ENCODE measurements around the gene TRIM25.
A peak's percentile ranks its signal among the peaks of the same experiment; 100 is the strongest.

Gene TRIM25

GRCh38 chr17:56926704-56927103 lies 12.9 kb upstream of the TRIM25 start:
- Histone ChIP-seq H3K4me3 (ENCODE audit: low read length) (no peak overlapping the region), H3K27me3 (ENCODE audit: control insufficient read depth, insufficient read depth, low read length) (no peaks in the 10 kb centered on the region), H3K4me1 (ENCODE audit: control insufficient read depth, insufficient read depth, low read length) (no peaks in the 10 kb centered on the region), H3K9me3 (ENCODE audit: control insufficient read depth, insufficient read depth, low read length) (no peaks in the 10 kb centered on the region), H3K27ac (ENCODE audit: low read length) (no peak overlapping the region), H3K36me3 (ENCODE audit: control insufficient read depth, insufficient read depth, low read length) (no peaks in the 10 kb centered on the region)
- no peak for DNase-seq (ENCODE audit: low read depth, low spot score)
- WGBS (ENCODE audit: insufficient coverage, insufficient read length): no CpG with 5 or more reads among the region's 2 CpGs

- Histone ChIP-seq H3K36me3 (ENCODE audit: control insufficient read depth, insufficient read depth, low read length) (no peaks in the 10 kb centered on the region), H3K4me1 (ENCODE audit: control insufficient read depth, insufficient read depth, low read length) (no peaks in the 10 kb centered on the region), H3K27me3 (ENCODE audit: control insufficient read depth, insufficient read depth, low read length) (no peaks in the 10 kb centered on the region), H3K27ac (ENCODE audit: low read length) (no peak overlapping the region), H3K9me3 (ENCODE audit: control insufficient read depth, insufficient read depth, low read length) (no peaks in the 10 kb centered on the region), H3K4me3 (ENCODE audit: low read length) (no peak overlapping the region)
- no peak for DNase-seq (ENCODE audit: low read depth, low spot score)
Measured at GRCh38 chr17:56926270-56926669, 12.4 kb upstream of the TRIM25 start.

DNA sequence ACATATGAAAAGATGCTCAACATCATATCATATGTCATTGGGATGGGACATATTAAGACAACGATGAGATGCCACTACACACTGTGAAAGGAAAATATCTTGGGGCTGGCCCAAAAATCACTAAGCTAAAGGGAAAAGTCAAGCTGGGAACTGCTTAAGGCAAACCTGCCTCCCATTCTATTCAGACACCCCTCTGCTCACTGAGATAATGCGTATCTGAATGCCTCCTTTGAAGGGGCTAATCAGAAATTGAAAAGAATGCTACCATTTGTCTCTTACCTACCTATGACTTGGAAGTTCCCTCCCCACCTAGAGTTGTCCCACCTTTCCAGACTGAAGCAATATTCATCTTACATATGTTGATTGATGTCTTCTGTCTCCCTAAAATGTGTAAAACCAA lies 11.2 kb upstream of the TRIM25 start:
- H3K27ac ChIP-seq (ENCODE audit: low read length): no peak overlapping the region
- H3K4me3 ChIP-seq (ENCODE audit: low read length): no peak overlapping the region
- no peaks in the 10 kb centered on the region for H3K4me1 ChIP-seq (ENCODE audit: control insufficient read depth, insufficient read depth, low read length)
- no peaks in the 10 kb centered on the region for H3K9me3 ChIP-seq (ENCODE audit: control insufficient read depth, insufficient read depth, low read length)
- H3K36me3 ChIP-seq (ENCODE audit: control insufficient read depth, insufficient read depth, low read length): no peaks in the 10 kb centered on the region
- no peaks in the 10 kb centered on the region for H3K27me3 ChIP-seq (ENCODE audit: control insufficient read depth, insufficient read depth, low read length)
- DNase-seq (ENCODE audit: low read depth, low spot score): no peak
- WGBS (ENCODE audit: insufficient coverage, insufficient read length): no CpG with 5 or more reads among the region's 2 CpGs

DNA sequence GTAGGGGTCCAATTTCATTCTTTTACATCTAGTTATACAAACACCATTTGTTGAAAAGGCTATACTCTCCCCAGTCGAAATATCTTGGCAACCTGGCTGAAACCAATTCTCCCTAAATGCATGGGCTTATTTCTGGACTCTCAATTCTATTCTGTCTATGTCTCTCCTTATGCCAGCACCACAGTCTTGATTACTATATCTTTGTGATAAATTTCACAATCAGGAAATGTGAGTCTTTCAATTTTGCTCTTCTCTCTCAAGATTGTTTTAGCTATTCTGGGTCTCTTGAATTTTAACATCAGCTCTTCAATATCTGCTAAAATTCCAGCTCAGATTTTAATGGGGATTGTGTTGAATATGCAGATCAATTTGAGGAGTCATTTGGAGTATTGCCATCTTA lies 5.9 kb upstream of the TRIM25 start:
- no peak overlapping the region for H3K4me3 ChIP-seq (ENCODE audit: low read length)
- WGBS (ENCODE audit: insufficient coverage, insufficient read length): no CpG with 5 or more reads among the region's 1 CpG
- H3K4me1 ChIP-seq (ENCODE audit: control insufficient read depth, insufficient read depth, low read length): no peaks in the 10 kb centered on the region
- H3K36me3 ChIP-seq (ENCODE audit: control insufficient read depth, insufficient read depth, low read length): no peaks in the 10 kb centered on the region
- no peaks in the 10 kb centered on the region for H3K9me3 ChIP-seq (ENCODE audit: control insufficient read depth, insufficient read depth, low read length)
- no peak for DNase-seq (ENCODE audit: low read depth, low spot score)
- 0 out of 2 replicates have a peak, but pooled peaks cover 1% of the 10 kb centered on the region for H3K27me3 ChIP-seq (ENCODE audit: control insufficient read depth, insufficient read depth, low read length)
- no peak overlapping the region for H3K27ac ChIP-seq (ENCODE audit: low read length)

DNA sequence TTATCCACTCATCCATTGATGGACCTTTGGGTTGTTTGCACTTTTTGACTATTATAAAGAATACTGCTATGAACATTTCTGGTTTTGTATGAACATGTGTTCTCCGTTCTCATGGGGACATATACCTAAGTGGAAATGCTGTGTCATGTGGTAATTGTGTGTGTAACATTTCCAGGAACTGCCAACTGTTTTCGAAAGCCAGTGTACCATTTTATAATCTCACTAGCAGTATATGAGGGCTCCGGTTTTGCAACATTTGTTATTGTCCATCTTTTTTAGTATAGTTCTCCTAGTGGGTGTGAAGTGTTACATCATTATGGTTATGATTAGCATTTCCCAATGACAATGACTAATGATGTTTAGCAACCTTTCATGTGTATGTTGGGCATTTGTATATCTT lies 5.1 kb upstream of the TRIM25 start:
- Histone ChIP-seq H3K27ac (ENCODE audit: low read length) (no peak overlapping the region), H3K4me1 (ENCODE audit: control insufficient read depth, insufficient read depth, low read length) (no peaks in the 10 kb centered on the region), H3K36me3 (ENCODE audit: control insufficient read depth, insufficient read depth, low read length) (no peaks in the 10 kb centered on the region), H3K9me3 (ENCODE audit: control insufficient read depth, insufficient read depth, low read length) (no peaks in the 10 kb centered on the region), H3K27me3 (ENCODE audit: control insufficient read depth, insufficient read depth, low read length) (0 out of 2 replicates have a peak, but pooled peaks cover 1% of the 10 kb centered on the region), H3K4me3 (ENCODE audit: low read length) (no peak overlapping the region)
- DNase-seq (ENCODE audit: low read depth, low spot score): no peak
- WGBS (ENCODE audit: insufficient coverage, insufficient read length): no CpG with 5 or more reads among the region's 3 CpGs

DNA sequence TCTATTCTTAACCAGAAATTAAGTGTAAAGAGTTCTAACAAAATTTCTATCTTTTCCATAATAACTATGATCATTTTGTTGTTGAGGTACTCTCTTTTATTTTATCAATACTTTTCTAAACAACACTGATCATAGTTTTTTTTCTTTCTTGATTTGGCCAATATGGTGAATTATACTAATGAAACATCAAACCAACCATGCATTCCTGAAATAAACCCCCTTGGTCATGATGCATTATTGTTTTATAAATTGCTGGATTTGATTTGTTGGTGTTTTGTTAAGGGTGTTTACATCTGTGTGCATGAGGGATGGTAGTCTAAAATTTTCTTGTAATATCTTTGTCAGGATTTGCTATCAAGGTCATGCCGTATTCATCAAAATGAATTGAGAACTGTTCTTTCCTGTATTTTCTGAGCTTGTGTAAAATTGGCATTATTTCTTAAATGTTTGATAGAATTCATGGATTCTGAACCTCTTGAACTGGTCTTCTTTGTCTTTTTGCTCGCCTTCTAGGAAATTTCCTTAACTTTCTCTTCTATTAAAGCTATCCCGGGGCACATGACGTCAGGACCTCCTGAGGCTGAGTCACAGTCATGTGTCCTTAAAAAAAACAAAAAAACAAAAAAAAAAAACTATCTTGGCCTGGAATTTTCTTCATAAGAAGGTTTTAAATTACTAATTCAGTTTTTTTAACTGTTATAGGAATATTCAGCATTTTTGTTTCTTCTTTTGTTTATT lies 3.9 kb upstream of the TRIM25 start:
- no peaks in the 10 kb centered on the region for H3K36me3 ChIP-seq (ENCODE audit: control insufficient read depth, insufficient read depth, low read length)
- 0 out of 2 replicates have a peak, but pooled peaks cover 1% of the 10 kb centered on the region for H3K27me3 ChIP-seq (ENCODE audit: control insufficient read depth, insufficient read depth, low read length)
- no peaks in the 10 kb centered on the region for H3K4me1 ChIP-seq (ENCODE audit: control insufficient read depth, insufficient read depth, low read length)
- no peak overlapping the region for H3K4me3 ChIP-seq (ENCODE audit: low read length)
- H3K27ac ChIP-seq (ENCODE audit: low read length): no peak overlapping the region
- no peak for DNase-seq (ENCODE audit: low read depth, low spot score)
- no peaks in the 10 kb centered on the region for H3K9me3 ChIP-seq (ENCODE audit: control insufficient read depth, insufficient read depth, low read length)
- WGBS (ENCODE audit: insufficient coverage, insufficient read length): no CpG with 5 or more reads among the region's 4 CpGs

- Histone ChIP-seq H3K27me3 (ENCODE audit: control insufficient read depth, insufficient read depth, low read length) (0 out of 2 replicates have a peak, but pooled peaks cover 1% of the 10 kb centered on the region), H3K27ac (ENCODE audit: low read length) (no peak overlapping the region), H3K4me3 (ENCODE audit: low read length) (peak overlapping the region; percentile 73; the same call in 1 of the 2 replicates), H3K4me1 (ENCODE audit: control insufficient read depth, insufficient read depth, low read length) (no peaks in the 10 kb centered on the region; the same call in 1 of the 2 replicates), H3K36me3 (ENCODE audit: control insufficient read depth, insufficient read depth, low read length) (no peaks in the 10 kb centered on the region), H3K9me3 (ENCODE audit: control insufficient read depth, insufficient read depth, low read length) (no peaks in the 10 kb centered on the region)
- WGBS (ENCODE audit: insufficient coverage, insufficient read length): no CpG with 5 or more reads among the region's 14 CpGs
- no peak for DNase-seq (ENCODE audit: low read depth, low spot score)
Measured at GRCh38 chr17:56914581-56915273, 878 bp upstream of the TRIM25 start.

GRCh38 chr17:56913353-56913866 lies 439 bp downstream of the TRIM25 start:
- WGBS (ENCODE audit: insufficient coverage, insufficient read length): no CpG with 5 or more reads among the region's 44 CpGs
- no peak overlapping the region for H3K27ac ChIP-seq (ENCODE audit: low read length)
- H3K4me3 ChIP-seq (ENCODE audit: low read length): peak overlapping the region; percentile 73
- H3K4me1 ChIP-seq (ENCODE audit: control insufficient read depth, insufficient read depth, low read length): no peaks in the 10 kb centered on the region; the same call in 1 of the 2 replicates
- no peak for DNase-seq (ENCODE audit: low read depth, low spot score)
- no peaks in the 10 kb centered on the region for H3K9me3 ChIP-seq (ENCODE audit: control insufficient read depth, insufficient read depth, low read length)
- 0 out of 2 replicates have a peak, but pooled peaks cover 1% of the 10 kb centered on the region for H3K27me3 ChIP-seq (ENCODE audit: control insufficient read depth, insufficient read depth, low read length)
- H3K36me3 ChIP-seq (ENCODE audit: control insufficient read depth, insufficient read depth, low read length): no peaks in the 10 kb centered on the region

- DNase-seq (ENCODE audit: low read depth, low spot score): no peak
- Histone ChIP-seq H3K27me3 (ENCODE audit: control insufficient read depth, insufficient read depth, low read length) (0 out of 2 replicates have a peak, but pooled peaks cover 1% of the 10 kb centered on the region), H3K4me1 (ENCODE audit: control insufficient read depth, insufficient read depth, low read length) (no peaks in the 10 kb centered on the region; the same call in 1 of the 2 replicates), H3K27ac (ENCODE audit: low read length) (no peak overlapping the region), H3K9me3 (ENCODE audit: control insufficient read depth, insufficient read depth, low read length) (no peaks in the 10 kb centered on the region), H3K36me3 (ENCODE audit: control insufficient read depth, insufficient read depth, low read length) (no peaks in the 10 kb centered on the region), H3K4me3 (ENCODE audit: low read length) (peak overlapping the region; percentile 73; the same call in 1 of the 2 replicates)
- no CpG with 5 or more reads among the region's 7 CpGs for WGBS (ENCODE audit: insufficient coverage, insufficient read length)
Measured at GRCh38 chr17:56913000-56913311, 893 bp downstream of the TRIM25 start.

GRCh38 chr17:56912105-56912999 lies 1.5 kb downstream of the TRIM25 start:
- 0 out of 2 replicates have a peak, but pooled peaks cover 1% of the 10 kb centered on the region for H3K27me3 ChIP-seq (ENCODE audit: control insufficient read depth, insufficient read depth, low read length)
- no peaks in the 10 kb centered on the region for H3K9me3 ChIP-seq (ENCODE audit: control insufficient read depth, insufficient read depth, low read length)
- no peak for DNase-seq (ENCODE audit: low read depth, low spot score)
- no peak overlapping the region for H3K4me3 ChIP-seq (ENCODE audit: low read length)
- no peak overlapping the region for H3K27ac ChIP-seq (ENCODE audit: low read length)
- H3K36me3 ChIP-seq (ENCODE audit: control insufficient read depth, insufficient read depth, low read length): no peaks in the 10 kb centered on the region; the same call in 1 of the 2 replicates
- H3K4me1 ChIP-seq (ENCODE audit: control insufficient read depth, insufficient read depth, low read length): no peaks in the 10 kb centered on the region; the same call in 1 of the 2 replicates
- no CpG with 5 or more reads among the region's 21 CpGs for WGBS (ENCODE audit: insufficient coverage, insufficient read length)

Measured in iPS DF 6.9 (cell line).